Neural progenitor cell (in vitro differentiated cells): ENCODE measurements around the gene ZNF273.

Source experiments
- EZH2phosphoT487 ChIP-seq: fragments of 200-600 bp; sonication (generic); IDR thresholded peaks from 2 replicates; pipeline ENCODE4 v1.6.1; 2017; ENCODE audit warnings: antibody characterized with exemption
- TF ChIP-seq, protein P1 (sequence below): fragments of 200-600 bp; sonication (generic); IDR thresholded peaks from 2 replicates; pipeline ENCODE4 v1.5.1; 2017; ENCODE audit warnings: antibody characterized with exemption, mild to moderate bottlenecking

DNA sequence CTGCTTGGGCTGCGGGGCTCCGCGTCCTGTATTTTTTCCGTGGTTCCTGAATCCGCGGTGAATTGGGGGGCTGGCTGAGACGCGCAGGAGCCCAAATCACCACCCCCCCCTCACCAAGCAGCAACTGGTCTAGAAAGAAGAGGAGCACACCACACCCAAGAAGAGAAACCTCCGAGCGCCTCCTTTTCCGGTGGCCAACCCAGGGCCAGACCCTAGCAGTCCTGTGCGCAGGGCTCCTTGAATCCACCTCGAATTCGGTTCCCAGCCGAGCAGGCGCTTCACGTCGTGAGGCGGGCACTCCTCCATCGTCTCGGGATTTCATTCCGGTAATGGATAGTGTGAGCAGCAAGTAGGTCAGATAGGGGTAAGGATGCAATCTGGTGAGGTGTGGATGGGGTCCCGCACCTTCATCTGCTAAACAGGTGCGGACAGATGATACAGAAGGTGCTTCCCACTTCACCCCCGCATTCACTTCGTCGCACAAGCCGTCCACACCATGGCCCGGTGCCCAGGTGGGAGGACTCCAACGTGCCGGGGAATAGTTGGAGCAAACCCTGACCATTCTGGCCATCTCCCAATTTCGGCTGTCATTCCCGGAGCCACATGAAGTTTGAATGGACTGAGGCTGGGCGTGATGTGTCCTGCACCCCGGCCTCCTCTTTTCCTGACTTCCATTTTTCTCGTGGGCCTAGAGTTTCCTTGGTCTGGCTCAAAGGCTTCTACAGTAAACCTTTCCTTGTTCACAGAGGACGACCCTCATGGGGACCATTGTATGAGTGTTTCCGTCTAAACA, 19.8 kb upstream of the ZNF273 start:
- TF ChIP-seq, protein P1, sequence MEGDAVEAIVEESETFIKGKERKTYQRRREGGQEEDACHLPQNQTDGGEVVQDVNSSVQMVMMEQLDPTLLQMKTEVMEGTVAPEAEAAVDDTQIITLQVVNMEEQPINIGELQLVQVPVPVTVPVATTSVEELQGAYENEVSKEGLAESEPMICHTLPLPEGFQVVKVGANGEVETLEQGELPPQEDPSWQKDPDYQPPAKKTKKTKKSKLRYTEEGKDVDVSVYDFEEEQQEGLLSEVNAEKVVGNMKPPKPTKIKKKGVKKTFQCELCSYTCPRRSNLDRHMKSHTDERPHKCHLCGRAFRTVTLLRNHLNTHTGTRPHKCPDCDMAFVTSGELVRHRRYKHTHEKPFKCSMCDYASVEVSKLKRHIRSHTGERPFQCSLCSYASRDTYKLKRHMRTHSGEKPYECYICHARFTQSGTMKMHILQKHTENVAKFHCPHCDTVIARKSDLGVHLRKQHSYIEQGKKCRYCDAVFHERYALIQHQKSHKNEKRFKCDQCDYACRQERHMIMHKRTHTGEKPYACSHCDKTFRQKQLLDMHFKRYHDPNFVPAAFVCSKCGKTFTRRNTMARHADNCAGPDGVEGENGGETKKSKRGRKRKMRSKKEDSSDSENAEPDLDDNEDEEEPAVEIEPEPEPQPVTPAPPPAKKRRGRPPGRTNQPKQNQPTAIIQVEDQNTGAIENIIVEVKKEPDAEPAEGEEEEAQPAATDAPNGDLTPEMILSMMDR = no peak
- no peak for TF ChIP-seq EZH2phosphoT487
